Activated CD4-positive, CD25-positive, alpha-beta regulatory T cell (primary cell): Measurements from ENCODE around the gene COQ8A.
"Not testable (repeated sequence)": the region's sequence is repeated elsewhere in the genome, so short reads cannot be mapped to it uniquely, and the experiment has no call there.

Source experiments
- DNase-seq, 4 experiments: peaks; one replicate each; lab custom pipeline; 2025; lab: John Stamatoyannopoulos, UW

The COQ8A gene

DNA sequence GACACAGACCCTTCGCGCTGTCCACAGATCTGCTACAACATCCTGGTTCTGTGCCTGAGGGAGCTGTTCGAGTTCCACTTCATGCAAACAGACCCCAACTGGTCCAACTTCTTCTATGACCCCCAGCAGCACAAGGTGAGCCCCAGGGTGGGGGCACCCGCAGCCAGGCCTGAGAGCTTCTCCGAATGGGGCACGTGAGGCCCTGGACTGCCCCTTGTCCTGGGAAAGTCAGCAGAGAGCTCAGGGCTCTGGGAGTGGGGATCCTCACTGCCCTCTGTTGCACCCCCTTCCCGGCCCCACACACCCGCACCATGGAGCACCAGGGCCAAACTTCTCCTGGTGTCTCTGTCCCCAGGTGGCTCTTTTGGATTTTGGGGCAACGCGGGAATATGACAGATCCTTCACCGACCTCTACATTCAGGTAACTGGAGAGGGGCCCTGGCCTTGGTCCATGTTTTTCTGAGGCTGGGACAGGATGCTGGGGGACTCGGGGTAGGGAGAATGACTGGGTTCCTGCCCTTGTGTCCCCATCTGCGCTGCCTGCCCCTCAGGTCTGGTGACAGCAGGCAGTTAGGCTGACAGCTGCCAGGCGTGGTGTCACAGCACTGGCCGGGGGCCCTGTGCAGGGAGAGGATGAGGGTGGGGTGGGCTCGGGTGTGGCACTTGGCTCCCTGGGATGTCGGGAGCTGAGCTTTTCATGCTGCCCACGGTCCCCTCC, 44.6 kb downstream of the COQ8A start:
- DNase-seq, result no peak

GRCh38 chr1:226985239-226985838, 45.2 kb downstream of the COQ8A start:
- no peak for DNase-seq

DNA sequence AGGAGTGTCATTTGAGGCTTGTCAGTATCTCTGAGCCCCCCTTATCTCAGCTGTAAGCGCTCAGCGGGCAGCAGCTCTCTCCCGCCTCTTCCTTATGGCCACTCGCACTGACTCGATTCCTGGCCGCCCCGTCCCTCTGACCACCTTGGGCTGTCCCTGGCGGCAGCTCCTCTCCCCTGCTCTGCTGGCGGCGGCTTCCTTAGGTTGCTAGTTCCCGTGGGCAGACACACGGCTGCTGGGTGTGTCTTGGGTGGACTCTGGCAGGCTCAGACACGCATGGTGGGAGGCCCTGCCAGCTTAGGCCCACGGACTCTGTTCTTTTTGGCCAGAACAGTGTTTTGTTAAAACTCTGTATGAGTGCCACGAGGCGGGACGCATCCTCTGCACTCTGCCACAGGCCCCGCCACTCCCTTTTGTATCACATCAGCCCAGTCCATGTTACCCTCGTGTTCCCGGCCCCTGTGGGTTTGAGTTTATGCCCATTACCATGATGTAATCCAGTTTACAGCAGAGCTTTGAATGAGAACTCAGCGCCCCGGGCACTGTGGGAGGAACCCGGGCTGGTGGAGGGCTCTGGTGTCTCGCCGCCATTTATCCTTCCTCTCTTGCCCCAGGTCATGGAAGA, 45.9 kb downstream of the COQ8A start:
- DNase-seq, result no peak

GRCh38 chr1:226986496-226987178, 46.5 kb downstream of the COQ8A start:
- no peak for DNase-seq

DNA sequence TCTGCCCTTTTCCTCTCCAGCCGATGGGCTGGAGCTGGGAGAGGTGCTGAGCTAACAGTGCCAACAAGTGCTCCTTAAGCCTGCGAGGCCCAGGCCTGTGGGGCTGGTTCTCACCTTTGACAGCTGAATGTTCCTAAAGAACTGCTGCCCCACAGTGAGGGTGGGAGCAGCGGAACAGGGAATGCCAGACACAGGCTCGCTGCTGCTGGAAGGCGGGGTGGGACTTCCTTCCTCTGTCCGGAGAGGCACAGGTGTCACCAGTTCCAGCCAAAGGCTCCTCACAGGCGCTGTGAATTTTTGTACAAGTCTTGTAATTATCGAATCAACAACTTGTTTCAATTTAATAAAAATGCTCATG, 47.1 kb downstream of the COQ8A start:
- no peak for DNase-seq

GRCh38 chr1:226987623-226988333, 47.7 kb downstream of the COQ8A start:
- no peak for DNase-seq

DNA sequence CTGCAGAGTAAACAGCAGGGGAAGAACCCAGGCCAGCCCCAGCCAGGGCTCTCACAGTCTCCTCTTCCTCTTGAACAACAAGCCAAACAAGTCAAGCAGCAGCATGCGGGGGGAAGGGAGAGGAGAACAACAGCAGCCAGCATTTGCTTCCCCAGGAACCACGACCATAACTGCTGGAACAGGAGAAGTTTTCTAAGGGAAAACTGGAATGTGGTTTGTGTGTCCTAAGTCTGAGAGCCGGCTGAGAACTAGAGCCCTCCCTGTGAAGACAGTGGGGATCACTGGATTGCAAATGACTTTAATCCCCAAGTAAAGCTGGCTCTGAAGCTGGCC, 48.2 kb downstream of the COQ8A start:
- DNase-seq, result no peak

GRCh38 chr1:226989085-226989920, 49.2 kb downstream of the COQ8A start:
- no peak for DNase-seq

DNA sequence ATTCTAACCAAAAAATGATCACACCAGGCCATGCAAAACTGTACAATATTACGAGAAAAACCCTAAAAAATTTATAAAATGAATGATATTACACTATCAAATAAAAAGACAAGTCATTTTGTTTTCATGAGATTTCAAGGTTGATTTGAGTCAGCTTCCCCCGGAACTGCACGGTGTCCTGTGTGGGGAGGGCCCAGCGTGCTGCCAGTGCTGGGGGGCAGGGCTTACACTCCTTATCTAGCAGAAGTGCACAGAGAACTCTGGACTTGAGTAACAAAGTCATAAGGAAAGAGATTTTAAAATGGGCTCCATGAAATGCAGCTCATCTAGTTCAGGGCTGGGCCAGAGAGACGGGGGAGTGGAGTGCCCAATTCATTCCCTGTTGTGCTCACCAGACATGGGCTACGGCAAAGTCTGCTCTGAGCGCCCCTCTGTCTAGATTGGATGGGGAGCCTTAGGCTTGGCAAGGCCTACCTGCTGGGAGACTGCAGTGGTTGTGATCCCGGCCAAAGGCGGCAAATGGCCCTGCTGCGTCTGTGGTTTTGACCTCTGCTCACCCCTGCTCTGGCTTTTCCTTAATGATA, 50.1 kb downstream of the COQ8A start:
- peak in 3 of 4 experiments; percentile 27 to 44 (median 37) for DNase-seq

DNA sequence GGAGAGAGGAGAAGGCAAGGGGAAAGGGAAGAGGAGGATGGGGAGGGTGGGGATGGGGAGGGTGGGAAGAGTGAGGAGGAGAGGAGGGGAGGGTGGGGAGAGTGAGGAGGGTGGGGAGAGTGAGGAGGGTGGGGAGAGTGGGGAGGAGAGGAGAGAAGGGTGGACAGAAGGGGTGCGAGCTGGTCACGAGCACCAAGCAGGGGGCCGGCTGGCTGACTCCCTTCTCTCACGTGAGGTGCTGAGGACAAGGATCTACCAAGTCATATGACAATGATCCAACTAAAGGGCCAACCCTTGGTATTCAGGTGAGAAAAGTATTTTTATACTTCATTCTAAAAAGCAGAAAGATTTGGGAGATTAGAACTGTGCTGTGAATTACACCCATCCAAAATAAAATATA, 51.8 kb downstream of the COQ8A start:
- DNase-seq, result no peak

GRCh38 chr1:226993814-226994585, 53.9 kb downstream of the COQ8A start:
- no peak for DNase-seq

GRCh38 chr1:226994586-226995364, 54.7 kb downstream of the COQ8A start:
- DNase-seq, result no peak

GRCh38 chr1:226995365-226996332, 55.6 kb downstream of the COQ8A start:
- no peak for DNase-seq

- not testable (repeated sequence) for DNase-seq
Measured at GRCh38 chr1:226999579-226999978, 59.5 kb downstream of the COQ8A start.

DNA sequence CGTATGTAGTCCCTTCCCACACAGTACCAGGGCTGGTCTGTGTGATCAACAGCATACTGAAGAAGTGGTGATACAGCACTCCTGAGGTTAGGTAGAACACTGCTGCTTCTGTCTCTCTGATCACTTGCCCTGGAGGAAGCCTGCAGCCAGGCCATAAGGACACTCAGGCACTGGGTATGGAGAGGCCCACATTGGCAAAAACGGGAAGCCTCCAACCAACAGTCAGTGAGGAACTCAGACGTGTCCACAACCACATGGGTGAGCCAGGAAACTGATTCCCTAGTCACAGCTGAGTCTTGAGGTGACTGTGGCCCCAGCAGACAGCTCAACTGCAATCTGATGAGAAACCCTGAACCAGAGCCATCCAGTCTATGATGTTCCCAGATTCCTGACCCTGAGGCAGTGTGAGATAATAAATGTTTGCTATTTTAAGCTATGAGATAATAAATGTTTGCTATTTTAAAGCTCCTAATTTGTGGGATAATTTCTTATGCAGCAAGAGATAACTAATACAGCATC, 62.5 kb downstream of the COQ8A start:
- no peak for DNase-seq

GRCh38 chr1:227003165-227003564, 63.1 kb downstream of the COQ8A start:
- no peak for DNase-seq

DNA sequence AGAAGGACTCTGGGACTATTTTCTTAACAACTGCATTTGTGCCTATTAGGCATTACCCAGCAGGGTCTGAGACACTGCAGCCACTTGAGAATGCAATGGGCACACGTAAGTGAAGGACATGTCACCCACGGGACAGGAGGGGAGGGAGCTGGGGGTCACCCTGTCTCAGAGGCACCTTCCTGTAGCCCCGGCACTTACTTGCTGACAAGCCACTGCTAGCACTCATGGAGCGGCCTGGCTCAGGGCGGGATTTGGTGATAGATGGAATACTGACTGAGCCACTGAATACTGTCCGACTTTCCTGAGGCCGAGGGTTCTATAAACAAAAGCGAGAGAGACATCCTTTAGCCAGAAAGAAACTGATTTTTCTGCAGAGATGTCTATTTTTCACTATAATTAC, 64.7 kb downstream of the COQ8A start:
- DNase-seq, result no peak

GRCh38 chr1:227006226-227006796, 66.2 kb downstream of the COQ8A start:
- no peak for DNase-seq
